Nephron (organoid): ENCODE measurements around the gene GLS2.

Source experiments
- H3K27ac Mint-ChIP-seq, 3 experiments: 2 replicates each; pipeline ENCODE4 v1.8.0; 2020; ENCODE audit warnings: mixed read lengths in 3 of 3, mild to moderate bottlenecking in 2 of 3, moderate library complexity in 1 of 3
- H3K27me3 Mint-ChIP-seq: 2 replicates; pipeline ENCODE4 v1.8.0; 2021; ENCODE audit warnings: low read depth, mild to moderate bottlenecking, moderate library complexity, mixed read lengths
- H3K36me3 Mint-ChIP-seq: 2 replicates; pipeline ENCODE4 v1.8.0; 2020; ENCODE audit warnings: low read depth, mixed read lengths
- H3K4me1 Mint-ChIP-seq: 2 replicates; pipeline ENCODE4 v1.8.0; 2020; ENCODE audit warnings: mixed read lengths
- H3K4me3 Mint-ChIP-seq, 3 experiments: 2 replicates each; pipeline ENCODE4 v1.8.0; 2020; ENCODE audit warnings: mild to moderate bottlenecking in 3 of 3, mixed read lengths in 3 of 3, moderate library complexity in 2 of 3
- H3K9me3 Mint-ChIP-seq: 2 replicates; pipeline ENCODE4 v1.8.0; 2020; ENCODE audit warnings: mixed read lengths
- TF ChIP-seq, protein P1 (sequence below), 3 experiments: fragments of 200-600 bp; sonication (generic); IDR thresholded peaks; one replicate each; pipeline ENCODE4 v1.5.0; 2021; ENCODE audit warnings: antibody characterized with exemption in 3 of 3; ENCODE audit not compliant: unreplicated experiment in 3 of 3

GLS2 gene

DNA sequence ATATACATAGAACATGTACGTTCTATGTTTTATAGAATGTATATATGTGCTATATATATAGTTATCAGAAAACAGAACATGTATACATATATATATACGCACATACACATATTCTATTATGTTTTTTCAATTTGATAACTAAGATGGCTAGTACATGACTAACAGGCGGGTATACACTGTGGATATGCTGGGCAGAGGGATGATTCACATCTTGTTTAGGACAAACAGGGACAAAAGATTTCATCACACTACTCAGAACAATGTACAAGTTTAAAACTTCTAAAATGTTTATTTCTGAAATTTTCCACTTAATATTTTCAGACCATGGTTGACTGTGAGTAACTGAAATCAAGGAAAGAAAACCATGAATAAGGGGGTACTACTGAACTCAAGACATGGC is 56.1 kb downstream of the GLS2 start:
- H3K4me1 Mint-ChIP-seq: no peaks in the 10 kb centered on the region

DNA sequence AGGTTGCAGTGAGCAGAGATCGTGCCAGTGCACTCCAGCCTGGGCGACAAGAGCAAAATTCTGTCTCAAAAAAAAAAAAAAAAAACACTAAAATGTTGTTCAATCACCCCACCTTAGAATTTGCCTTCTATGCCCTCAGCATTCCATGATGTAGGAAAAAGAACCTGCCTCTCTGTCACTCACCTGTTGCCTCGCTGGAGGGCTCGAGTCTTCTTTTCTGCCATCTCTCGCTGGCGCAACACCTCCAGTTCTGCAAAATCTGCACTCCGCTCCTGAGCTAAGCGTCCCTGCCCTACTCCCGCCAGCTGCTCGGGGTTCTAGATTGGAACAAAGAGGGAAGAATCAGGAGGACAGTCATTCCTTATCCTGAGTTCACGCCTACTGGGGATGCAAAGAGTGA is 56.7 kb downstream of the GLS2 start:
- TF ChIP-seq, protein P1, sequence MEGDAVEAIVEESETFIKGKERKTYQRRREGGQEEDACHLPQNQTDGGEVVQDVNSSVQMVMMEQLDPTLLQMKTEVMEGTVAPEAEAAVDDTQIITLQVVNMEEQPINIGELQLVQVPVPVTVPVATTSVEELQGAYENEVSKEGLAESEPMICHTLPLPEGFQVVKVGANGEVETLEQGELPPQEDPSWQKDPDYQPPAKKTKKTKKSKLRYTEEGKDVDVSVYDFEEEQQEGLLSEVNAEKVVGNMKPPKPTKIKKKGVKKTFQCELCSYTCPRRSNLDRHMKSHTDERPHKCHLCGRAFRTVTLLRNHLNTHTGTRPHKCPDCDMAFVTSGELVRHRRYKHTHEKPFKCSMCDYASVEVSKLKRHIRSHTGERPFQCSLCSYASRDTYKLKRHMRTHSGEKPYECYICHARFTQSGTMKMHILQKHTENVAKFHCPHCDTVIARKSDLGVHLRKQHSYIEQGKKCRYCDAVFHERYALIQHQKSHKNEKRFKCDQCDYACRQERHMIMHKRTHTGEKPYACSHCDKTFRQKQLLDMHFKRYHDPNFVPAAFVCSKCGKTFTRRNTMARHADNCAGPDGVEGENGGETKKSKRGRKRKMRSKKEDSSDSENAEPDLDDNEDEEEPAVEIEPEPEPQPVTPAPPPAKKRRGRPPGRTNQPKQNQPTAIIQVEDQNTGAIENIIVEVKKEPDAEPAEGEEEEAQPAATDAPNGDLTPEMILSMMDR (IDR thresholded peaks at IDR 0.05; ENCODE audit: unreplicated experiment in 3 of 3): no peak
- Mint-ChIP-seq H3K4me1 (no peaks in the 10 kb centered on the region), H3K9me3 (no peaks in the 10 kb centered on the region), H3K36me3 (peaks cover 29% of the 10 kb centered on the region), H3K27me3 (no peaks in the 10 kb centered on the region), H3K4me3 (no peak overlapping the region), H3K27ac (no peak overlapping the region)

More for the DNA sequence above, 56.1 kb downstream of the GLS2 start:
- Mint-ChIP-seq H3K27ac (no peak overlapping the region), H3K36me3 (peaks cover 29% of the 10 kb centered on the region), H3K27me3 (no peaks in the 10 kb centered on the region), H3K4me3 (no peak overlapping the region), H3K9me3 (no peaks in the 10 kb centered on the region)
- TF ChIP-seq, protein P1 (IDR thresholded peaks at IDR 0.05; ENCODE audit: unreplicated experiment in 3 of 3): no peak

DNA sequence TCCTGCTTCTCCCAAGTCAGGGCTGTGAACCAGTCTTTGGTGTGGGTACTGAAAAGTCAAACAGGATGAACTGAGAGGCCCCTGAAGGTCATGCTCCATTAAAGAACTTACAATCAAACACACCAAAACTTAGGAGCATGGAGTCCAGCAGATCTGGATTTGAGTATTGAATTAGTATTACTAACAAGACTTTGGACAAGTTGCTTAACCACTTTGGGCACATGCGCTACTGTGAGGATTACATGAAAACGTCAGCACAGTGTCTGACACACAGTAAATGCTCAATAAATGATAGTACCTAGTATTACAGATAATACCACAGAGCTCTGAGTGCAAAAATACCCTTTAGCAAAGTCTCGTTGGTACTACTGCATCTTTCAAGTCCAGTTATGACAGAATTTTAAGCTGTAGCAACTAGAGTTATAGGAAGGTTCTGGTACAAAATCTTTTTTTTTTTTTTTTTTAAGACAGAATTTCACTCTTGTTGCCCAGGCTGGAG is 62.0 kb downstream of the GLS2 start:
- H3K4me1 Mint-ChIP-seq: no peaks in the 10 kb centered on the region
- H3K9me3 Mint-ChIP-seq: no peaks in the 10 kb centered on the region
- no peaks in the 10 kb centered on the region for H3K27me3 Mint-ChIP-seq
- no peak overlapping the region for H3K4me3 Mint-ChIP-seq
- no peak overlapping the region for H3K27ac Mint-ChIP-seq
- TF ChIP-seq, protein P1 (IDR thresholded peaks at IDR 0.05; ENCODE audit: unreplicated experiment in 3 of 3): no peak
- peaks cover 38% of the 10 kb centered on the region for H3K36me3 Mint-ChIP-seq

DNA sequence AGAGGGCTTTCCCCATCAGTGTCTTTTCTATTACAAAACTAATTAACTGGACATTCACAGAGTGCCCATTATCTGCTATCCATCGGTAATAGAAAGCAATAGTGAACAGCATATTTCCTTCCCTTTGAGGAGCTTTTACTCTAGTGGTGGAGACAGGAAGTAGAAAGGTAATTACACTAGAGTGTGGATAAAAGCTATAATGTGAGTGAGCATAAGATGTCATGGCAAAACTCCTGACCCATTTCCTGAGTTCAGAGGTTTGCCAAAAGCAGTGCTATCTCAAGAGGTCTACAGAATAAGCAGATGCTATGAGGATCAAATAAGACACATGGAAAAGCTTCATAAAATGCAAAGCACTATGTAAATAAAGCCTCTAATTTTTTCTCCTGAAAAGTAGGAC is 62.8 kb downstream of the GLS2 start:
- Mint-ChIP-seq H3K4me1 (no peaks in the 10 kb centered on the region), H3K36me3 (peaks cover 45% of the 10 kb centered on the region), H3K9me3 (no peaks in the 10 kb centered on the region), H3K27ac (no peak overlapping the region), H3K27me3 (no peaks in the 10 kb centered on the region), H3K4me3 (no peak overlapping the region)
- TF ChIP-seq, protein P1 (IDR thresholded peaks at IDR 0.05; ENCODE audit: unreplicated experiment in 3 of 3): no peak
